GM06990 (cell line): ENCODE data around the gene ZNF609.

Source experiments
- DNase-seq: peaks from one replicate; pipeline ENCODE4 v3.0.0-alpha.2; 2011; ENCODE audit not compliant: insufficient read length; ENCODE audit errors: extremely low read depth
- H3K27me3 ChIP-seq: replicated peaks from 2 replicates; pipeline ENCODE4 v1.6.0; 2011; ENCODE audit warnings: low read length; ENCODE audit not compliant: control insufficient read depth, insufficient read depth
- H3K36me3 ChIP-seq: 2 replicates; pipeline ENCODE4 v1.5.1; 2011; ENCODE audit warnings: low read length; ENCODE audit not compliant: control insufficient read depth, insufficient read depth
- H3K4me3 ChIP-seq: replicated peaks from 2 replicates; pipeline ENCODE4 v1.5.1; 2011; ENCODE audit warnings: low read depth, mild to moderate bottlenecking, control low read depth, low read length
- TF ChIP-seq, protein P1 (sequence below): IDR thresholded peaks from 2 replicates; pipeline ENCODE4 v1.5.1; 2011; ENCODE audit warnings: low read length, control low read depth, mild to moderate bottlenecking, inconsistent platforms; ENCODE audit not compliant: insufficient read depth, poor library complexity, severe bottlenecking

The ZNF609 gene

DNA sequence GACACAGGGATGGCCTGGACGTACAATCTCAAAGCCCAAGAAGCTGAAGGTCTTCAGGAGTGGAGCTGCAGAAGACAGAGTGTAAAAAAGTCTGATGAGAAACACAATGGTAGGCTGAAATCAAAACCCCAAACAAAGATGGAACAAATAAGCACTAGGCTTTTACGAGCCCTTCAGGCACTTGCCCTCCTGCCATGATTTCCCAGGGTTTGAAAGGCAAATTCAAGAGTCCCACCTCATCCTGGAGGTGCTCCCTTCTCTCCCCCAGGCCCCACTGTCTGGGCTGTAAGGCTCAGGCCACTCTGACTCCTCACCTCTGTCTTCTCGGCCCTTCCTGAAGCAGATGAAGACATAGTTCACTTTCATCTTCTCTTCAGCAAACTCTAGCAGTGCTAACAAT, 228.4 kb downstream of the ZNF609 start:
- no peak for DNase-seq
- no peaks in the 10 kb centered on the region for H3K27me3 ChIP-seq
- peaks cover 43% of the 10 kb centered on the region for H3K36me3 ChIP-seq
- no peak overlapping the region for H3K4me3 ChIP-seq
- TF ChIP-seq, protein P1, sequence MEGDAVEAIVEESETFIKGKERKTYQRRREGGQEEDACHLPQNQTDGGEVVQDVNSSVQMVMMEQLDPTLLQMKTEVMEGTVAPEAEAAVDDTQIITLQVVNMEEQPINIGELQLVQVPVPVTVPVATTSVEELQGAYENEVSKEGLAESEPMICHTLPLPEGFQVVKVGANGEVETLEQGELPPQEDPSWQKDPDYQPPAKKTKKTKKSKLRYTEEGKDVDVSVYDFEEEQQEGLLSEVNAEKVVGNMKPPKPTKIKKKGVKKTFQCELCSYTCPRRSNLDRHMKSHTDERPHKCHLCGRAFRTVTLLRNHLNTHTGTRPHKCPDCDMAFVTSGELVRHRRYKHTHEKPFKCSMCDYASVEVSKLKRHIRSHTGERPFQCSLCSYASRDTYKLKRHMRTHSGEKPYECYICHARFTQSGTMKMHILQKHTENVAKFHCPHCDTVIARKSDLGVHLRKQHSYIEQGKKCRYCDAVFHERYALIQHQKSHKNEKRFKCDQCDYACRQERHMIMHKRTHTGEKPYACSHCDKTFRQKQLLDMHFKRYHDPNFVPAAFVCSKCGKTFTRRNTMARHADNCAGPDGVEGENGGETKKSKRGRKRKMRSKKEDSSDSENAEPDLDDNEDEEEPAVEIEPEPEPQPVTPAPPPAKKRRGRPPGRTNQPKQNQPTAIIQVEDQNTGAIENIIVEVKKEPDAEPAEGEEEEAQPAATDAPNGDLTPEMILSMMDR = no peak

DNA sequence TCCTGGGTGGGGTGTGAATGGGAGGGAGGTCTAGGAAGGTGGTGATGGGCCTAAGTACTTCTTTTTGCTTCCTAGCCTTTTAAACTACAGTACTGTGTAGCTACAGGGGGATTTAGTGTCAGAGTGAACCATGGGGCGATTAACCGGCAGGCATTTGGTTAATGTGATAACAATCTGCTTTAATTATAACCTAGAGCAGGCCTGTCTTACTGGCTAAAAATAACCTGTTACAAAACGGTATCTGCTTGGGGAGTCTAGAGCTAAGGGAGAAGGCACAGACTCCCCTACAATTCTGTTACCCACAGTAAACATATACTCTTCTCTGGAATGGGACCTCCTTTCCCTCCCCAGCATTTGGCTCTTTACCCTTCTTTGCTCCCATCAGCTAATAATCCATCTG, 229.6 kb downstream of the ZNF609 start:
- H3K4me3 ChIP-seq = no peak overlapping the region
- TF ChIP-seq, protein P1 = no peak
- H3K36me3 ChIP-seq = peaks cover 41% of the 10 kb centered on the region
- DNase-seq = no peak
- no peaks in the 10 kb centered on the region for H3K27me3 ChIP-seq

DNA sequence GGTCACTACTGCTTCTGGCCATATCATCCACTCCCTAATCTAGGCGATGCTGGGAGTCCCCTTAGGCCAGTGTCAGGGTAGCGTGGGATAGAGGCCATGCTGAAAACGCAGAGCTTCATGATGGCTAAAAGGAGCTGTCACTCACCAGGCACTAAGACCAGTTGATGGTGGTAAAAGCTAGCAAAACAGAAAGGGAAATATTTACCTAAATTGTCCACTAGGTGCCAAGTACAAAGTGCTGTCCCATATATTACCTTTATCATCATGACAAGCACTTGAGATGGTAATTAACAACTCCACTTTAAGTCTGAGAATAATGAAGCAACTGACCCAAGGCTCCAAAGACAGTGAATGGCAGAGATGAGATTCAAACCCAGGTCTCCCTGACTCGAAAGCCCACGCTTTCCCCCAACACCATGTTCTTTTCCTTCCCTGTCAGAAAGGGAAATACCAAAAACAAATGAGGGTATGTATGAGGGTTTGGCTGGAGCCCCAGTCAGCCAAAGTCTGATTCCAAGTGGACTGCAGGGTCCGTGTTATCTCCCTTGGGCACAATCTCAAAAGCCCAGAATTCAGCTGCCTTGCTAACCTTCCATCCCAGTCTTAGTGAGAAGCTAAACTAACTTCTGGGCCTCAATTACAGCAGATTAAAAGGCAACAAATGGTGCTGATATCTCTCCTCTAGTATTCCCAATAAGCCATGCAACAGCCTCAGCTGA, 230.4 kb downstream of the ZNF609 start:
- TF ChIP-seq, protein P1 = no peak
- Histone ChIP-seq H3K4me3 (no peak overlapping the region), H3K36me3 (peaks cover 36% of the 10 kb centered on the region), H3K27me3 (no peaks in the 10 kb centered on the region)
- no peak for DNase-seq

DNA sequence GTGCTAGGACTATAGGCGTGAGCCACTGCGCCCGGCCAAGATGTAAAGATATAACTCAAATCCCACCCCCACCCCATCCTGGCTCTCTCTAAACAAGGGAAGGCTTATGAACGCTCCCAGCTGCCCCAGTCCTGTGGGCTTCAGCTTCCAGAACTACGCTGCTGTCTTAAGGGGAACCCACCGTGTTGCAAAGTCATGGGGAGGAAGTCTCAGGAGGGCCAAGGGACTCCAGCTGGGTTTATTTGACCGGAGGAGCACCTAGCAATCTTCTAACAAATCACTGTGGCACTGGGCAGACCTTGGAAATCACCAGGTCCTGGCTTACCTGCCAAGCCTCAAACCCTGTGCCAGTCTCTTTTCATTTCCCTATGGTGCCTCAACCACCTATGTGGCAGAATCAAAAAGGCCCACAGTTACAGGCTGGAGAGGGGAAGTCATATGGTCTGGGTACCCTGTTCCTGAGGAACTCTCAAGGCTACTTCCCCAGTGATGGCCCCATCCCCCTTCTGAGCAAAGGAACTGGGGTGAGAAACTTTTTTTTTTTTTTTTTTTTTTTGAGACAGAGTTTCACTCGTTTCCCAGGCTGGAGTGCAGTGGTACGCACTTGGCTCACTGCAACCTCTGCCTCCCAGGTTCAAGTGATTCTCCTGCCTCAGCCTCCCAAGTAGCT, 231.7 kb downstream of the ZNF609 start:
- Histone ChIP-seq H3K36me3 (peaks cover 37% of the 10 kb centered on the region), H3K27me3 (no peaks in the 10 kb centered on the region), H3K4me3 (no peak overlapping the region)
- TF ChIP-seq, protein P1 = no peak
- DNase-seq = no peak

DNA sequence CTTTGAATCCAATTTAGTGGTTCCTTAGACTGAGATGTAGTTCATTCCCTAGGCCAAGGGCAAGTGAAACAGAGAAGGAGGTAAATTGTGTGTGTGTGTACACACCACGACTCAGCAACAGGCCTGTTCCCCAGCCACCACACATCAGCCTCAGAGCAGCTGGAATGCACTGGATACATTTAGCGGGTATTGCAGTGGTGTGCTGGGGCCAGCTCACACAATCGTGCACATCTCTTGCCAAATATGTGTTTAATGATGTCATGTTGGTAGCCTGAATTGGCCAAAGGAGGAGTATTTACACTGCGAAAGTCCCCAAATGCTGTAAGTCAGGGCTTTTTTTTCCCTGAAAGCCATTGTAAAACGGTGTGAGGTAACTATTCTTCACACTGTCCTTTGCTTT, 232.8 kb downstream of the ZNF609 start:
- no peak for DNase-seq
- H3K4me3 ChIP-seq = no peak overlapping the region
- TF ChIP-seq, protein P1 = no peak
- peaks cover 29% of the 10 kb centered on the region for H3K36me3 ChIP-seq
- H3K27me3 ChIP-seq = no peaks in the 10 kb centered on the region
